Glutamatergic neuron (in vitro differentiated cells): ENCODE measurements around the gene OR6K3. TPM values are rescaled to one million over a fixed set of nuclear protein-coding genes. Genes with fewer than 3 reads are reported as not detected.
"Not testable (repeated sequence)": the region's sequence is repeated elsewhere in the genome, so short reads cannot be mapped to it uniquely, and the experiment has no call there.

ENCODE experiments used
- DNase-seq: peaks from one replicate; pipeline ENCODE4 v3.0.0; 2022
- H3K27ac Mint-ChIP-seq: one replicate; pipeline ENCODE4 v1.8.0; 2020; ENCODE audit warnings: mild to moderate bottlenecking, mixed read lengths, inconsistent platforms; ENCODE audit not compliant: unreplicated experiment
- H3K27me3 Mint-ChIP-seq: one replicate; pipeline ENCODE4 v1.8.0; 2020; ENCODE audit warnings: mild to moderate bottlenecking, moderate library complexity, mixed read lengths, inconsistent platforms; ENCODE audit not compliant: unreplicated experiment
- H3K36me3 Mint-ChIP-seq: one replicate; pipeline ENCODE4 v1.8.0; 2020; ENCODE audit warnings: mild to moderate bottlenecking, mixed read lengths, inconsistent platforms; ENCODE audit not compliant: unreplicated experiment
- H3K4me1 Mint-ChIP-seq: one replicate; pipeline ENCODE4 v1.8.0; 2020; ENCODE audit warnings: mild to moderate bottlenecking, low read depth, mixed read lengths, inconsistent platforms; ENCODE audit not compliant: unreplicated experiment
- H3K4me3 Mint-ChIP-seq: one replicate; pipeline ENCODE4 v1.8.0; 2020; ENCODE audit warnings: mild to moderate bottlenecking, mixed read lengths, inconsistent platforms; ENCODE audit not compliant: unreplicated experiment
- H3K9me3 Mint-ChIP-seq: one replicate; pipeline ENCODE4 v1.8.0; 2020; ENCODE audit warnings: mild to moderate bottlenecking, moderate library complexity, mixed read lengths, inconsistent platforms; ENCODE audit not compliant: unreplicated experiment
- total RNA-seq: library from RNA; stranded (reverse); fragmentation: NEBNext Ultra II Directional; extraction: Animal tissue kit (Norgen Biotek cat#: 25700); gene quantifications from one replicate; pipeline ENCODE4 v1.2.1, GENCODE V29; 2021; ENCODE audit not compliant: unreplicated experiment
- TF ChIP-seq, protein P1 (sequence below): fragments of 200-600 bp; sonication (generic); IDR thresholded peaks from one replicate; pipeline ENCODE4 v1.5.0; 2021; ENCODE audit not compliant: partially characterized antibody, unreplicated experiment

The OR6K3 gene
- total RNA-seq, 1 donor from 2014 or later: not detected

DNA sequence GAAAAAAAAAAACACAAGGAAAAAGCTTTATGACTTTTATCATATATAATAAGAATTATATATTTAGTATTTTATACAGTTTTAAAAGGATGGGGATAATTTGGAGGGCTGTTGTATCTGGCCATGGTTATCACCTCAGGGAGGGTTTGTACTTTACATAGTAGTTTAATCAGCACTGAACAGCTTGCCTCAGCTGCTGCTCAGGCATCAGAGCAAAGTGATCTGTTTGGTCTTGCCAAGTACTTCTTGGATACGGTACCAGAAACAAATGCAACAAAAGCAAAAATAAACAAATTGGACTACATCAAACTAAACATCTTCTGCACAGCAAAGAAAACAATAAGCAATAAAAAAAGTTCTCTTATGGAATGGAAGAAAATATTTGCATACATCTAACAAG is 31.4 kb downstream of the OR6K3 start:
- no peaks in the 10 kb centered on the region for H3K36me3 Mint-ChIP-seq
- TF ChIP-seq, protein P1, sequence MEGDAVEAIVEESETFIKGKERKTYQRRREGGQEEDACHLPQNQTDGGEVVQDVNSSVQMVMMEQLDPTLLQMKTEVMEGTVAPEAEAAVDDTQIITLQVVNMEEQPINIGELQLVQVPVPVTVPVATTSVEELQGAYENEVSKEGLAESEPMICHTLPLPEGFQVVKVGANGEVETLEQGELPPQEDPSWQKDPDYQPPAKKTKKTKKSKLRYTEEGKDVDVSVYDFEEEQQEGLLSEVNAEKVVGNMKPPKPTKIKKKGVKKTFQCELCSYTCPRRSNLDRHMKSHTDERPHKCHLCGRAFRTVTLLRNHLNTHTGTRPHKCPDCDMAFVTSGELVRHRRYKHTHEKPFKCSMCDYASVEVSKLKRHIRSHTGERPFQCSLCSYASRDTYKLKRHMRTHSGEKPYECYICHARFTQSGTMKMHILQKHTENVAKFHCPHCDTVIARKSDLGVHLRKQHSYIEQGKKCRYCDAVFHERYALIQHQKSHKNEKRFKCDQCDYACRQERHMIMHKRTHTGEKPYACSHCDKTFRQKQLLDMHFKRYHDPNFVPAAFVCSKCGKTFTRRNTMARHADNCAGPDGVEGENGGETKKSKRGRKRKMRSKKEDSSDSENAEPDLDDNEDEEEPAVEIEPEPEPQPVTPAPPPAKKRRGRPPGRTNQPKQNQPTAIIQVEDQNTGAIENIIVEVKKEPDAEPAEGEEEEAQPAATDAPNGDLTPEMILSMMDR: no peak
- H3K4me1 Mint-ChIP-seq: no peaks in the 10 kb centered on the region
- no peak overlapping the region for H3K27ac Mint-ChIP-seq
- no peaks in the 10 kb centered on the region for H3K9me3 Mint-ChIP-seq
- no peak overlapping the region for H3K4me3 Mint-ChIP-seq
- DNase-seq: no peak
- no peaks in the 10 kb centered on the region for H3K27me3 Mint-ChIP-seq

DNA sequence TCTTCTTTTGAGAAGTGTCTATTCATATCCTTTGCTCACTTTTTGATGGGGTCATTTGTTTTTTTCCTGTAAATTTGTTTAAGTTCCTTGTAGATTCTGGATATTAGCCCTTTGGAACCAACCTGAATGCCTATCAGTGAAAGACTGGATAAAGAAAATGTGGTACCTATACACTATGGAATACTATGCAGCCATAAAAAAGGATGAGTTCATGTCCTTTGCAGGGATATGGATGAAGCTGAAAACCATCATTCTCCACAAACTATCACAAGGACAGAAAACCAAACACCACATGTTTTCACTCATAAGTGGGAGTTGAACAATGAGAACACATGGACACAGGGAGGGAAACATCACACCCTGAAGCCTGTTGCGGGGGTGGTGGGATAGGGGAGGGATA is 32.2 kb downstream of the OR6K3 start:
- H3K27me3 Mint-ChIP-seq, H3K4me3 Mint-ChIP-seq, H3K36me3 Mint-ChIP-seq, H3K4me1 Mint-ChIP-seq, H3K27ac Mint-ChIP-seq, H3K9me3 Mint-ChIP-seq, DNase-seq: not testable (repeated sequence)

DNA sequence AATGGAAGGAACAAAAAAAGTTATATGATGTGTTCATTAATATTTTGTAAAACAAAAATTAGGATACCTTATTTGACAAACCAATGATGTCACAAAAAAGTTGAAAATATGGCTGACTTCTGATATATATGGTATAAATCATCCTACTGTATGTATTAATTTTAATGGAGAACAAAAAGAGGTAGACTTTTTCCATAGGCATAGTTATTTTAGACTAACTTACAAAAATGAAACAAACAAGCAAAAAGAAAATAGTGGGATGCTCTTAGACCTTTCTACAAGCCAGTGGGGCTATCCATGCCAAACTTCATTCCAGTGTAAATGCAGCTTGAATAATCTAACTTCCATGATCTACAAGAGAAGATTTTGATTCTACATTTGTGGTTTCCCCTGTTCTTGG is 33.5 kb downstream of the OR6K3 start:
- no peak overlapping the region for H3K4me3 Mint-ChIP-seq
- no peaks in the 10 kb centered on the region for H3K27me3 Mint-ChIP-seq
- H3K36me3 Mint-ChIP-seq: no peaks in the 10 kb centered on the region
- TF ChIP-seq, protein P1: no peak
- H3K9me3 Mint-ChIP-seq: no peaks in the 10 kb centered on the region
- no peak for DNase-seq
- no peaks in the 10 kb centered on the region for H3K4me1 Mint-ChIP-seq
- no peak overlapping the region for H3K27ac Mint-ChIP-seq

DNA sequence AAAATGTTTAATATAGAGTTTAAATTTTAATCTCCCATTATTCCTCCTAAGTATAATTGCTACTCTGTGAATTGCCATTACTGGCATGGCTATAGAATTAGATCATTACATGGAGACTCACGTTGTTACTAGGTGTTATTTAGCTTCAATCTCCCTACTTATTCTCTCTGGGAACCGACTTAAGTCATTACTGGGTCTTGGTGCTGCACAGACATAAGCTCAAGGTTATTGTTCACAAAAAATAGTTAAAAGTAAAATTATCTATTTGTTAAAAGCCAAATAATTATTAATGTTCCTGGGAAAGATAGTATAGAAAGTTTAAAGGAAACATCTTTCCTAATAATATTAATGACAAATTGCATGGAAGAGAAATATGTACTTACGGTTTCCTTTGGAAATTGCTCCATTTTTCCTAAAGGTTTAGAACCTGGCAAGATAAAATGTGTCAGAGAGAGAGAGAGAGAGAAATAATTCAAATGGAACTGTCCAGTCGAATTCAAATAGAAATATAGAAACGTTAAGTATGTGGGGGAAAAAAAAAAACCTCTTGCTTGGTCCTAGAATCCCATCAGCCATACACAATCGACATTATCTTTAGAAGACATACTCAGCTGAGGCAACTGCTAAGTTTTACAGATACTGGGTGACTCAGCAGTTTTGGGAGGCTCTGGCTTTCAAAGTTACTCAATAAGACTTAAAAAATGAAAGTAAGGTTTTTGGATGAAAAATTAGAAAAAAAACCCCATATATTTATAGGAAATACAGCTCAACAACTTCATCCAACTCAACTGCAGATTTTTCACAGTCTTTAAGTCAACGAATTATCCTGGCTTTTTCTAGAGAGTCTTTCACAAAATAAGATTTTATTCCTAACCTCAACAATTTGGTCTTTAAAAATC is 34.2 kb downstream of the OR6K3 start, which contains the start of gene SPTA1:
SPTA1 (minus strand) TSS at position 605 of the 899 bp plus-strand sequence; CDS start at position 407, 198 bp downstream.
- Mint-ChIP-seq H3K9me3 (no peaks in the 10 kb centered on the region), H3K4me3 (no peak within 1 kb of the TSS), H3K4me1 (no peaks in the 10 kb centered on the region), H3K36me3 (no peaks in the 10 kb centered on the region), H3K27me3 (no peaks in the 10 kb centered on the region), H3K27ac (no peak within 1 kb of the TSS)
- TF ChIP-seq, protein P1: no peak
- DNase-seq: no peak

DNA sequence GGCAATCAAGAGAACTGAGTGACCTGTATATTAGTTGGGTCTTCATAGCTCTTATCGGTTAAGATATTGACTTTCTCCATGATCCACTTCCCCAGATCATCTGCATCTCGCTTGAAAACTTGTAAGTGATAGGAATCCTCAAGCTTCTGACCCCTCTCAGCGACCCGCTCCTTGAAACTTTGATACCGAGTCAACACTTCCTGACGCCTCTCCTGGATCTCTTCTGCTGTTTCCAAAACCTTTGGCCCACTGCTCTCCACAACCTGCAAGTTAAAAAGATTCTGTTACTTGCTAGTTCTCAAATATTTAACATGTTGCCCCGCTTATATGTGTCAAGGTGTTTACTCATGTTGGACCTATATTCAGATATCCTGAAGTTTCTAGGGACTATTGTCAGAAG is 35.4 kb downstream of the OR6K3 start:
- no peaks in the 10 kb centered on the region for H3K4me1 Mint-ChIP-seq
- H3K9me3 Mint-ChIP-seq: no peaks in the 10 kb centered on the region
- H3K27me3 Mint-ChIP-seq: no peaks in the 10 kb centered on the region
- H3K36me3 Mint-ChIP-seq: no peaks in the 10 kb centered on the region
- no peak for DNase-seq
- H3K4me3 Mint-ChIP-seq: no peak overlapping the region
- no peak overlapping the region for H3K27ac Mint-ChIP-seq
- TF ChIP-seq, protein P1: no peak
